Activated naive CD8-positive, alpha-beta T cell treated with anti-CD3 and anti-CD28 coated beads, Interleukin-2, amount 10 ng/mL, durations not matched to agents 7 days and 5 days (primary cell): ENCODE results near the gene STARD13. TPM values are rescaled to one million over a fixed set of nuclear protein-coding genes. Genes with fewer than 3 reads are reported as not detected.

Source experiments
- ATAC-seq: fragments of 150-1000 bp; cut with Tn5 transposase; one replicate; pipeline ENCODE4 v1.10.0; 2021; ENCODE audit warnings: low read depth, moderate library complexity
- POLR2A ChIA-PET: fragments of 350-600 bp; sonication (Branson Sonifier 250); formaldehyde crosslinking; loops from one replicate; lab custom pipeline; 2021; ENCODE audit warnings: antibody characterized with exemption; lab: Charles Lee
- DNase-seq: peaks from one replicate; pipeline ENCODE4 v3.0.0; 2021
- H3K27ac Mint-ChIP-seq: one replicate; pipeline ENCODE4 v1.8.0; 2022; ENCODE audit warnings: mild to moderate bottlenecking, mixed read lengths
- H3K27me3 Mint-ChIP-seq: one replicate; pipeline ENCODE4 v1.8.0; 2022; ENCODE audit warnings: mild to moderate bottlenecking, moderate library complexity, mixed read lengths
- H3K36me3 Mint-ChIP-seq: one replicate; pipeline ENCODE4 v1.8.0; 2021; ENCODE audit warnings: mild to moderate bottlenecking, mixed read lengths
- H3K4me1 Mint-ChIP-seq: one replicate; pipeline ENCODE4 v1.8.0; 2021; ENCODE audit warnings: mixed read lengths
- H3K4me3 Mint-ChIP-seq: one replicate; pipeline ENCODE4 v1.8.0; 2022; ENCODE audit warnings: mild to moderate bottlenecking, moderate library complexity, mixed read lengths
- H3K9me3 Mint-ChIP-seq: one replicate; pipeline ENCODE4 v1.8.0; 2021; ENCODE audit warnings: mixed read lengths
- total RNA-seq, 2 experiments: library from RNA; stranded (reverse); gene quantifications; one replicate each; pipeline ENCODE4 v1.2.3, GENCODE V29; 2021

The STARD13 gene
- total RNA-seq, 2 experiments from 2014 or later: 0.17 to 0.33 TPM

DNA sequence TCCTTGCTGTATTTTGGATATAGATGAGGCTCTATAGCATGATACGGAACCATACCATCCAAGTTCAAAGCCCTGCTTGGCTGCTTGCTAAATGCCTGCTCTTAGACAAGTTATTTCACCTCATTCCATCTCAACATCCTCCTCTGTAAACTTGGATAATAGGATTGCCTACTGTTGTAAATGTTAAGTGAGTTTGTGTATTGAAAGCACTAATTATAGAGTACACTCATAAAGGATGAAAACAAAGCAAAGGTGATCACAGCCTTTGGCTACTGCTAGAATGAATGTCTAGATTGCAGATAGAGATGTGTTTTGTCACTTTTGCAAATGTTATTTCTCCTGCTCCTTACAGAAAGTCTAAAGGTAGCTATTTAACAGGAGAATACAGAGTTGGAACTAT, 34.3 kb upstream of the STARD13 start:
- no peaks in the 10 kb centered on the region for H3K4me1 Mint-ChIP-seq

DNA sequence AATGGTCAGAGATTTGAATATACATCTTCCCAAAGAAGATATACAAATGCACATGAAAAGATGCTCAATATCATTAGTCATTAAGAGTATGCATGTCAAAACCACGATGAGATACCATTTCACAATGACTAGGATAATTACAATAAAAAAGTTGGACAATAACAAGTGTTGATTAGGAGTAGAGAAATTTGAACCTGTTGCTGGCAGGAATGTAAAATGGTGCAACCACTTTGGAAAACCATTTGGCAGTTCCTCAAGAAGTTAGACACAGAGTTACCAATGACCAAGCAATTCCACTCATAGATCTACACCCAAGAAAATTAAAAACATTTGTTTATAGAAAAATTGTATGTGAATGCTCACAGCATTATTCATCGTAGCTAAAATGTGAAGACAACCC, 33.2 kb upstream of the STARD13 start:
- DNase-seq (no peak), ATAC-seq (no peak)
- no peaks in the 10 kb centered on the region for H3K4me1 Mint-ChIP-seq
- H3K9me3 Mint-ChIP-seq: no peaks in the 10 kb centered on the region
- peaks cover 4% of the 10 kb centered on the region for H3K27me3 Mint-ChIP-seq
- H3K27ac Mint-ChIP-seq: no peak overlapping the region
- POLR2A ChIA-PET: no interaction called here
- H3K36me3 Mint-ChIP-seq: no peaks in the 10 kb centered on the region
- no peak overlapping the region for H3K4me3 Mint-ChIP-seq

More for the DNA sequence above, 34.3 kb upstream of the STARD13 start:
- Mint-ChIP-seq H3K27ac (no peak overlapping the region), H3K36me3 (no peaks in the 10 kb centered on the region), H3K4me3 (no peak overlapping the region), H3K27me3 (peaks cover 4% of the 10 kb centered on the region), H3K9me3 (no peaks in the 10 kb centered on the region)
- DNase-seq (no peak), ATAC-seq (no peak)
- POLR2A ChIA-PET: no interaction called here

DNA sequence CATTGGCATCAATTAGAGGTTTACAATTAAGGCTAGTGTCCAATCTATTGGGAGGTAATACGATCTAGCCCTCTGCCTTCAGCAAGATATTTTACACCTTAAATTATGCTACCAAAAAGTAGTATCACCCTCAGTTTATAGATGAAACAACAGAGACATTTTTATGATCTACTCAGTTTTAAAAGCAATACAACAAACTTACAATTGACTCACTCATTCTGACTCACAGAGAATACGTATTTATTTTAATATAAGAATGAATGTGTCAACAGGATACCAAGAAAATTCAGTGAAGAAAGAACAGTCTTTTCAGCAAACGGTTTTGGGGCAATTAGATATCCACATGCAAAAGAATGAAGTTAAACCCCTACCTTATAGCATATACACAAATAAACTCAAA, 32.5 kb upstream of the STARD13 start:
- no peak overlapping the region for H3K27ac Mint-ChIP-seq
- peaks cover 4% of the 10 kb centered on the region for H3K27me3 Mint-ChIP-seq
- H3K9me3 Mint-ChIP-seq: no peaks in the 10 kb centered on the region
- POLR2A ChIA-PET: no interaction called here
- DNase-seq: no peak
- H3K4me1 Mint-ChIP-seq: no peaks in the 10 kb centered on the region
- H3K36me3 Mint-ChIP-seq: no peaks in the 10 kb centered on the region
- no peak overlapping the region for H3K4me3 Mint-ChIP-seq
- no peak for ATAC-seq

DNA sequence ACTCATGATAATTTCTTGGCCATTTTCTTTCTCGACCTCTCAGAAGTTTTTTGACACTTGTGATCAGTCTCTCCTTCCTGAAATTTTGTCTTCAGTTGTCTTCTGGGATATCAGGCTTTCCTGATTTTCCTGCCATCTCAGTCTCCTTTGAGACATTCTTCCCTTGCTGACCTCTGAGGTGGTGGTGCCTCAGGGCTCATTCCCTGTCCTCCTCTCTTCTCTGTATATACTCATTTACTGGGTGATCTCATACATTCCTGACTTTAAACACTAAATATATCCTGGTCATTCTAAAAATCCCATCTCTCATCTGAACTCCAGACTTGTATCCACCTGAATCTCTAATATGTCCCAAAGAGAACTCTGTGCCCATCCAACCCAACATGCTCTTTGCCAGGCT, 31.3 kb upstream of the STARD13 start:
- no peak overlapping the region for H3K27ac Mint-ChIP-seq
- H3K4me3 Mint-ChIP-seq: no peak overlapping the region
- no peak for ATAC-seq
- DNase-seq: no peak
- H3K27me3 Mint-ChIP-seq: peaks cover 4% of the 10 kb centered on the region
- H3K9me3 Mint-ChIP-seq: no peaks in the 10 kb centered on the region
- no peaks in the 10 kb centered on the region for H3K4me1 Mint-ChIP-seq
- POLR2A ChIA-PET: no interaction called here
- H3K36me3 Mint-ChIP-seq: no peaks in the 10 kb centered on the region

DNA sequence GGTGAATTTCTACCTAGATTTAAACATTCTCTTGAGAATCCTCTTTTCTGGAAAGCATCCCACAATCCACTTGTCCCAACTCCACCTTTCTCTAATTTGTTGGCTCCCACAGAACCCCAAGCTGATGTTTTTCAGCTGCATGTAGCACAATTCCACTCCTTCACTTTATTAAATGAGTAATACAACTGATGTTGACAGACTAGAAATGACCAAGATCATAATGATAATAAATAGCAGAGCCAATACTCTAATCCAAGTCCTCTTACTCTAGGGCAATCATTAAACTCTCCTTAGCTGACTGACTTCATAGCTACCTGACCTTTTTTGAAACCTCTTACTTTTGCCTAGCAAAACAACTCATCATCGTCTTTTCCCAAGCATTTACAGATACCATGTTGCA, 27.9 kb upstream of the STARD13 start:
- Mint-ChIP-seq H3K36me3 (no peaks in the 10 kb centered on the region), H3K9me3 (no peaks in the 10 kb centered on the region), H3K27me3 (peaks cover 7% of the 10 kb centered on the region), H3K27ac (no peak overlapping the region), H3K4me3 (no peak overlapping the region), H3K4me1 (no peaks in the 10 kb centered on the region)
- ATAC-seq: no peak
- POLR2A ChIA-PET: no interaction called here
- no peak for DNase-seq

GRCh38 chr13:33312861-33313212, 27.3 kb upstream of the STARD13 start:
- Mint-ChIP-seq H3K27ac (no peak overlapping the region), H3K4me1 (no peaks in the 10 kb centered on the region), H3K27me3 (peaks cover 7% of the 10 kb centered on the region), H3K4me3 (no peak overlapping the region), H3K9me3 (no peaks in the 10 kb centered on the region), H3K36me3 (no peaks in the 10 kb centered on the region)
- ATAC-seq (no peak), DNase-seq (no peak)
- POLR2A ChIA-PET: no interaction called here

DNA sequence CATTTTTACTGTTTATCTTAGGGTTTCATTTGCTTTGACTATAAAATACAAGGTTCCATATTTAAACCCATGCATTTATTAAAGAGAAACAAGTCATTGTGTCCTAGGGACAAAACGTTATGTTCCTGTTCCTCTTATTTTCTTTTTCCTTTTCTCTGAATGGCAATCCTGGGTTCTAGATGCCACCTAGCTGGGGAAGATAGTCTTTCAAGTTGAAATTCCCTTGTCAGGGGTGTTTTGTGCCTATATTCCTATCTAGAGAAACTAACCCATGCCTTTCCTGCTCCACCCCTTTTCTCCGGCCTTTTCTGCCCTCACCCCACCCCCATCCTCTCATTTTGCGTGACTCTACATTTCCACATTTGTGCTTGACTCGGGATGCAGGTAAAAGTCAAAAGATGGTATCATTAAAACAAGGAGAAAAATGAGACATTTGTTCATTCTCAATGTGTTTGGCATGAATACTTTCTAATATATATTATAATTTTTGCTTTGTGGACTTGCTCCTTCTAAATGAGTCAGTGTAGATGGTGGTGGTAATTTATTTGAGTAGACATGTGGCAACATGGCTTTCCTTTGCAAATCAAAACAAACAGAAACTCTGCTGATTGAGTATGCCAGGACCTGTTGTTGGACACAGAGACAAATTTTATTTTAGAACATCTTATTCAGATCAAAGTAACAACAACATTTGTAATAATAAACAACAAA, 26.8 kb upstream of the STARD13 start:
- H3K36me3 Mint-ChIP-seq: no peaks in the 10 kb centered on the region
- H3K4me1 Mint-ChIP-seq: no peaks in the 10 kb centered on the region
- H3K4me3 Mint-ChIP-seq: no peak overlapping the region
- POLR2A ChIA-PET: no interaction called here
- no peak overlapping the region for H3K27ac Mint-ChIP-seq
- ATAC-seq (no peak), DNase-seq (no peak)
- peaks cover 7% of the 10 kb centered on the region for H3K27me3 Mint-ChIP-seq
- no peaks in the 10 kb centered on the region for H3K9me3 Mint-ChIP-seq

DNA sequence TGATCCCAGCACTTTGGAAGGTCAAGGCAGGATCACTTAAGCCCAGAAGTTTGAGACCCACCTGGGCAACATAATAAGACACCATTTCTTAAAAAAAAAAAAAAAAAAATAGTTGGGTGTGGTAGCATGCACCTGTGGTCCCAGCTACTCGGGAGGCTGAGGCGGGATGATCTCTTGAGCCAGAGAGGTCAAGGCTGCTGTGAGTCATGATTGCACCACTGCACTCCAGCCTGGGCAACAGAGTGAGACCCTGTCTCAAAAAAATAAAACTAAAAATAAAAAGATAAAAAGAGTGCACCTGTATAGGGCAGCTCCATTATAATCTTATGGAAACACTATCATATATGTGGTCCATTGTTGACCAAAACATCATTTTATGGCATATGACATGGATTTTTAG, 25.5 kb upstream of the STARD13 start:
- H3K36me3 Mint-ChIP-seq: no peaks in the 10 kb centered on the region
- DNase-seq (no peak), ATAC-seq (no peak)
- H3K9me3 Mint-ChIP-seq: no peaks in the 10 kb centered on the region
- H3K27ac Mint-ChIP-seq: no peak overlapping the region
- peaks cover 3% of the 10 kb centered on the region for H3K27me3 Mint-ChIP-seq
- no peak overlapping the region for H3K4me3 Mint-ChIP-seq
- POLR2A ChIA-PET: no interaction called here
- H3K4me1 Mint-ChIP-seq: no peaks in the 10 kb centered on the region

DNA sequence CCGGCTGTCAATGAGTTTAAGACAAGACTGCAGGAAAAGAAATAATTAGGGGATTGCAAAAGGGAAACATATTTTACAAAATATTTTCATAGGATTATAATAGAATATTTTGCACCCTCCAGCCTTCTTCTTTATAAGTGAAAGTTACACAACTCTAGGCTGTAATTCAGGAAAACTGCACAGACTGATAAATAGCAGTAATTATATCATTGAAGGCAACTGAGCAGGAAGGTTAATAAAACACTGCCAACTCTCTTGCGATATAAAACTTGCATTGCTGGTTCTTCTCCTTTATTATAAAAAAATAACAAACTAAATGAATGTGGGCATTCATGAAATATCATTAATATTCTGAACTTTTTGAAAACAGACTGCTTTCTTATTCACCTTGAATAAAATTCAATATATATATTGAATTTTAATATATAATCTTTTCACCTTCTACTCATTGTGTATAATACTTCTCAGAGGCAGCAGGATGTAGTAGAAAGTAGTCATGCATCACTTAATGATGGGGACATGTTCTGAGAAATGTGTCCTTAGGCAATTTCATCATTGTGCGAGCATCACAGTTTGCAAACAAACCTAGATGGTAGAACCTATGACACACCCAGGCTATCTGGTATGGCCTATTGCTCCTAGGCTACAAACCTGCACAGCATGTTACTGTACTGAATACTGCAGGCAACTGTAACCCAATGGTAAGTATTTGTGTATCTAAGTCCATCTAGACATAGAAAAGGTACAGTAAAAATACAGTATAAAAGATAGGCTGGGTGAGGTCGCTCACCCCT, 24.9 kb upstream of the STARD13 start:
- Mint-ChIP-seq H3K4me1 (no peaks in the 10 kb centered on the region), H3K36me3 (no peaks in the 10 kb centered on the region)
- POLR2A ChIA-PET: no interaction called here

DNA sequence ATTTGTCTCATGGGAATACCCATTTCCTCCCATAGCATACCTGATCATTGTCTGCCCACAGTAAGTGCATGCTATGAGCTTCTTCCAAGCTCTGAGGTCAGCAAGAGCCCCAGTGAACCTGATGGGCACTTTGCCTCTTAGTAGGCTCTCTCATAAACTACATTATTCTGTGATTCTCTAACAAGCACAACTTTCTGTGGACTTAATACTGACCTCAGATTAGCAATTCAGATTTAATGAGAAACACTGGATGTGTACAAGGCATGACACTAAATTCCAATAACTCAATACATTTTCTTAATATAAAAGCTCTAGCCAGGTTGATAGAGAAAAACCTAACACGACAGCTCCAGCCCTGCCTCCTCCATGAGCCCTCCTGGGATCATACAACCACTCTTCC, 23.3 kb upstream of the STARD13 start:
- ATAC-seq: no peak
- DNase-seq: no peak
- Mint-ChIP-seq H3K4me1 (no peaks in the 10 kb centered on the region), H3K27me3 (peaks cover 7% of the 10 kb centered on the region), H3K9me3 (no peaks in the 10 kb centered on the region), H3K4me3 (no peak overlapping the region), H3K27ac (no peak overlapping the region), H3K36me3 (no peaks in the 10 kb centered on the region)
- POLR2A ChIA-PET: no interaction called here

More for the DNA sequence above, 24.9 kb upstream of the STARD13 start:
- H3K9me3 Mint-ChIP-seq: no peaks in the 10 kb centered on the region
- no peak overlapping the region for H3K4me3 Mint-ChIP-seq
- peaks cover 3% of the 10 kb centered on the region for H3K27me3 Mint-ChIP-seq
- ATAC-seq (no peak), DNase-seq (no peak)
- no peak overlapping the region for H3K27ac Mint-ChIP-seq

DNA sequence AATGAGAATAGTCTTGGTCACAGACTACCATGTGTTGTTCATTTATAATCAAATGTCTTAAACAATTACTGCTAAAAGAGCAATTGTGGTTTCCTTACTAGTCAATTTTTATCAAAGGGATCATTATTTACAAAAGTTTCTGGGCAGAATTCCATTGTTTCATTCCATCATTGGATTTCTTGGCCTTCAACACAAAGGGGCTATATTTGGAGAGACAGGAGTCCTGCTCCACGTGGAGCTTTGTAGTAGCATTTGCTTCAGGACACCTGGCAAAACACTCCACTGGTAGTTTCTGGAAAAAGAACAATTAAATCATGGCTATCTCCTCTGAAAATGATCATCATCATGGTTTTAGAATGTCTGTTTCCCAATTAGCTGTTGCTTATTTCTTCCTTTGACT, 22.3 kb upstream of the STARD13 start:
- Mint-ChIP-seq H3K27ac (no peak overlapping the region), H3K27me3 (peaks cover 7% of the 10 kb centered on the region), H3K36me3 (no peaks in the 10 kb centered on the region), H3K4me1 (no peaks in the 10 kb centered on the region), H3K4me3 (no peak overlapping the region), H3K9me3 (no peaks in the 10 kb centered on the region)
- ATAC-seq (no peak), DNase-seq (no peak)
- POLR2A ChIA-PET: no interaction called here

- H3K9me3 Mint-ChIP-seq: no peaks in the 10 kb centered on the region
- no peak overlapping the region for H3K27ac Mint-ChIP-seq
- POLR2A ChIA-PET: no interaction called here
- H3K36me3 Mint-ChIP-seq: no peaks in the 10 kb centered on the region
- ATAC-seq: no peak
- no peak overlapping the region for H3K4me3 Mint-ChIP-seq
- no peak for DNase-seq
- peaks cover 3% of the 10 kb centered on the region for H3K27me3 Mint-ChIP-seq
- H3K4me1 Mint-ChIP-seq: no peaks in the 10 kb centered on the region
These were observed 18.5 kb upstream of the STARD13 start for GRCh38 chr13:33303855-33304597.

- Mint-ChIP-seq H3K9me3 (no peaks in the 10 kb centered on the region), H3K4me3 (no peak overlapping the region), H3K36me3 (no peaks in the 10 kb centered on the region), H3K27ac (no peak overlapping the region), H3K27me3 (peaks cover 5% of the 10 kb centered on the region), H3K4me1 (no peaks in the 10 kb centered on the region)
- POLR2A ChIA-PET: no interaction called here
- ATAC-seq (no peak), DNase-seq (no peak)
These were observed 14.1 kb upstream of the STARD13 start for GRCh38 chr13:33299626-33300025.
